ENCODE measurements around the gene OR13C8. TPM values are rescaled to one million over a fixed set of nuclear protein-coding genes. Genes with fewer than 3 reads are reported as not detected.

OR13C8 gene
- total RNA-seq, 2 donors from 2014 or later = not detected

GRCh38 chr9:104608336-104608735, 39.4 kb downstream of the OR13C8 start:
- no peak for ATAC-seq
- no peaks in the 10 kb centered on the region for H3K4me1 ChIP-seq
- no peak overlapping the region for H3K27ac ChIP-seq
- TF ChIP-seq POLR2A (IDR thresholded peaks at IDR 0.05) (no peak), CTCF (IDR thresholded peaks at IDR 0.05) (no peak)
- no peaks in the 10 kb centered on the region for H3K9me3 ChIP-seq
- no peaks in the 10 kb centered on the region for H3K36me3 ChIP-seq (replicated peaks in 1 of 2; ENCODE audit: insufficient read depth in 1 of 2, low read depth in 2 of 2)
- intact Hi-C loops (cut with DNase I) = no loop called here
- H3K27me3 ChIP-seq = no peaks in the 10 kb centered on the region
- WGBS, 2 donors = 17 to 38% methylated on average over 1 of the region's 1 CpG
- H3K4me3 ChIP-seq = no peak overlapping the region
- no peak for DNase-seq

GRCh38 chr9:104611213-104611612, 42.2 kb downstream of the OR13C8 start:
- Histone ChIP-seq H3K4me1 (no peaks in the 10 kb centered on the region), H3K9me3 (no peaks in the 10 kb centered on the region), H3K27me3 (no peaks in the 10 kb centered on the region), H3K36me3 (replicated peaks in 1 of 2; ENCODE audit: insufficient read depth in 1 of 2, low read depth in 2 of 2) (no peaks in the 10 kb centered on the region), H3K4me3 (no peak overlapping the region), H3K27ac (no peak overlapping the region)
- ATAC-seq (no peak), DNase-seq (no peak)
- TF ChIP-seq CTCF (IDR thresholded peaks at IDR 0.05) = no peak
- TF ChIP-seq POLR2A (IDR thresholded peaks at IDR 0.05) = no peak
- 60 to 63% methylated on average over 2 of the region's 2 CpGs for WGBS, 2 donors
- intact Hi-C loops (cut with DNase I) = no loop called here

GRCh38 chr9:104617418-104617817, 48.5 kb downstream of the OR13C8 start:
- Histone ChIP-seq H3K36me3 (replicated peaks in 1 of 2; ENCODE audit: insufficient read depth in 1 of 2, low read depth in 2 of 2) (no peaks in the 10 kb centered on the region), H3K4me1 (no peaks in the 10 kb centered on the region), H3K27ac (no peak overlapping the region), H3K9me3 (no peaks in the 10 kb centered on the region), H3K27me3 (no peaks in the 10 kb centered on the region), H3K4me3 (no peak overlapping the region)
- TF ChIP-seq POLR2A (IDR thresholded peaks at IDR 0.05) (no peak), CTCF (IDR thresholded peaks at IDR 0.05) (no peak)
- no peak for DNase-seq
- intact Hi-C loops (cut with DNase I) = no loop called here
- ATAC-seq = no peak

GRCh38 chr9:104618104-104618503, 49.1 kb downstream of the OR13C8 start, which contains the start of gene OR13C9:
TSS of gene OR13C9 (minus strand) at chr9:104618204. CDS start at chr9:104618204, 0 bp downstream.
- no peaks in the 10 kb centered on the region for H3K4me1 ChIP-seq
- H3K9me3 ChIP-seq = no peaks in the 10 kb centered on the region
- H3K27me3 ChIP-seq = no peaks in the 10 kb centered on the region
- no peak for TF ChIP-seq CTCF (IDR thresholded peaks at IDR 0.05)
- TF ChIP-seq POLR2A (IDR thresholded peaks at IDR 0.05) = no peak
- DNase-seq (no peak), ATAC-seq (no peak)
- intact Hi-C loops (cut with DNase I) = no loop called here
- 49 to 67% methylated on average over 2 of the region's 2 CpGs for WGBS, 2 donors
- H3K27ac ChIP-seq = no peak within 1 kb of the TSS
- no peak within 1 kb of the TSS for H3K4me3 ChIP-seq
- no peaks in the 10 kb centered on the region for H3K36me3 ChIP-seq (replicated peaks in 1 of 2; ENCODE audit: insufficient read depth in 1 of 2, low read depth in 2 of 2)

Other genes with a start within 250 kb of the OR13C8 start
- gene OR13F1, start 64.9 kb upstream of the OR13C8 start, total RNA-seq = not detected
- not detected for gene OR13C4, start 42.0 kb upstream of the OR13C8 start, total RNA-seq
- gene OR13C3, start 32.3 kb upstream of the OR13C8 start, total RNA-seq = not detected
- not detected for gene OR13C5, start 30.2 kb downstream of the OR13C8 start, total RNA-seq
- not detected for gene OR13C2, start 36.5 kb downstream of the OR13C8 start, total RNA-seq
- not detected for gene OR13C9, start 49.0 kb downstream of the OR13C8 start, total RNA-seq
- not detected for gene OR13D1, start 125.3 kb downstream of the OR13C8 start, total RNA-seq
- gene NIPSNAP3A, start 178.5 kb downstream of the OR13C8 start, total RNA-seq = 10 to 100 TPM; 12.5 to 15.2 TPM
- 1 to 10 TPM in 1 of 2 donors, not detected in 1; 2.6 TPM for gene NIPSNAP3B, start 195.0 kb downstream of the OR13C8 start, total RNA-seq

All from body of pancreas (tissue), 4 donors.